ENCODE data around the gene PMEPA1.

The PMEPA1 gene

GRCh38 chr20:57660922-57661745 is 48.7 kb downstream of the PMEPA1 start:
- DNase-seq: no peak

DNA sequence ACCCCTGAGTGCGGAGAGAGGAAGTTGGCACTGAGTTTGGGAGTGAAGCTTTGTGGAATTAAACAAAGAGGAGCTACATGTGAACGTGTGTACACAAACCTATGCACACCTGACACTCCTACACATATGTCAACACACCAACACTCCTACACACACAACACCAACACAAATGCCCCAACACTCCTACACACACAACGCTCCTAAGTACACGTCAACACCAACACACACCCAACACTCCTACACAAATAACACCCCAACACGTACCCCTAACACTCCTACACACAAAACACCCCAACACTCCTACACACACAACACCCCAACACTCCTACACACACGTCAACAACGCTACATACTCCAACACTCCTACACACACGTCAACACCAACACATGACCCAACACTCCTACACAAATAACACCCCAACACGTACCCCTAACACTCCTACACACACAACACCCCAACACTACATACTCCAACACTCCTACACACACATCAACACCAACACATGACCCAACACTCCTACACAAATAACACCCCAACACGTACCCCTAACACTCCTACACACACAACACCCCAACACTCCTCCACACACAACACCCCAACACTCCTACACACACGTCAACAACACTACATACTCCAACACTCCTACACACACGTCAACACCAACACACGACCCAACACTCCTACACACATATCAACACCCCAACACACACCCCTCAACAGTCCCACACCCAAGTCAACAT is 49.5 kb downstream of the PMEPA1 start:
- no peak for DNase-seq

- no peak for DNase-seq
Observed at GRCh38 chr20:57659517-57660180, 50.2 kb downstream of the PMEPA1 start.

GRCh38 chr20:57658833-57659516 is 50.8 kb downstream of the PMEPA1 start:
- no peak for DNase-seq

DNA sequence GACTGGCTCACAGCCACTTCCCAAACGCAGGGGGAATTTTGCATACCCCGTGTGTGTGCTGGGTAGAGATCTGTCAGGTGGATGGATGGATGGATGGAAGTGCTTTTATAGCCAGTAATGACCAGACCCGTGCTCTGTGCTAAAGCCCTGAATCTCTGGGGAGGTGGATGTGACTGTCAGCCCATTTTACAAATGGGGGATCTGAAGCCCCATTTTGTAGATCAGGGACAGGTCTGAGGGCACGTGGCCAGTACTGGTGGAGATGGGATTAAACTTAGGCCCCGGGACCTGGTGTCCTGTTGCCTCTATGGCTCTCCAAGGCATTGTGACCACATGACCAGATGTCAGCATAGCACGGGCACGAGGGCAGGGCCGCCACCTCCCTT is 51.4 kb downstream of the PMEPA1 start:
- DNase-seq: no peak

DNA sequence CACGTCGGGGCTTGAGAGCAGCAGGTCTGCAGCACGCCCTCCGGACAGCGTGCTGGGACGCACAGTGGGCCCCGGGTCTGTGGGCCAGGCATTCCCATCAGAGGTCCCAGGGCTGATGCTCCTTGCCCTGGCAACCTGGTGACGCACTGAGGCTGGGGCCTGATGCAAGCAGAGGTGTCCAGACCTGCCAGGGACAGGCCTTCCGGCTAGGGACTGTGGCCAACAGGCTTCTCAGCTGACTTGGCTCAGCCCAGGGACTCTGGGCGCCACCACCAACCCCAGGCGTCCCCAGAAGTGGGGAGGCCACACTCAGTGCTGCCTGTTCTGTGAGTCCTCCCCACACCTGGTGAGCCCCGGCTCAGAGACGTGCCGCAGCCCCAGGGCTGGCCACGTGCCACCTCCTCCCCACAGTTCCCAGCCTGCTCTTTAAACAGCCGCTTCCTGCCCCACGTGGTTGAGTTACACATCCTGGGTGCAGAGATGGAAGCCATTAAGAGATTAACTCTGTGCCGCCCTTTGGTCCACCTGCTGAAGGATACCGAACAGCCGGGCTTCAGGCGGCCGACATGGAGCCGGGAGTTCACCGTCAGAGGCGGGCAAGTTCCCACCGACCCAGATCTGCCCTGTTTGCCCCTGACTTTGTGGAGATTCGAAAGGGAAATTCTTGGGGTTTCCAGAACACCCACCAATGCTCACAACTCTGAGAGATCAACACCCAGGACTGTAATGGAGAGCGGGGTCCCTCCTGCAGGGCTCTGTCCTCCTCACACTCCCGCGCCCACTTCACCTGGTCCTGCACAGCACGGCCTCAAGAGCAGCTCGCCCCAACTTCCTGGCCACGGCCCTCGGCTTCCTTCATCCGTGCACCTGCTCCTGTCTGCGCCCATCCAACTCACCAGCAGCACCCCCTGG is 52.0 kb downstream of the PMEPA1 start:
- DNase-seq: peak; percentile 22

GRCh38 chr20:57656821-57657534 is 52.8 kb downstream of the PMEPA1 start:
- no peak for DNase-seq

DNA sequence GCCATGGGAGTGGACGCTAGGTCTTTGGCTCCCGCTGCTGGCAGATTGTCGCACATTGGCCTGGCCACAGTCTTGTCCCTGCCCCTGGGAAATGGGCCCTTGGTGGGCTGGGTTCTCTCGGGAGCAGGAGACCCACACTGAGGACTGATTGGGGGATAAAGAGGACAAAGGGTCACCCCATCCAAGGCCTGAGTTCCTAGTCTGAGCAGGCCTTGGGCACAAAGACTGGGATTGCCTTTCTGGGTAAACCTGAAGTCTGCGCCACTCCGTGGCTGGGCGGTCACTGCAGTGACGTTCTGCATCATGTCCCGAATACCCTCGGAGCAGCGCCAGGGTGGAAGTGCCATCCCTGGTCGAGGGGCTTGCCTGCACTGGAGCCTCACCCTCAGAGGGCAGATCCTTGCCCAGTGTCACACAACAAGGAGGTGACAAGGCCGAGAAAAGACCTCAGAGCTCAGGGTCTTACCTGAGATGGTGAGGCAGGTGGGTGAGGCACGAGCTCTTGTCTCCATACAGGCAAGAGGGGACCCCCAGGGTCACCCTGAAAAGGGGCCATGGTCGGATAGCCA is 53.5 kb downstream of the PMEPA1 start:
- DNase-seq: no peak

- DNase-seq: no peak
Observed at GRCh38 chr20:57655809-57656155, 54.0 kb downstream of the PMEPA1 start.

GRCh38 chr20:57654998-57655808 is 54.6 kb downstream of the PMEPA1 start:
- DNase-seq: no peak

- DNase-seq: peak; percentile 40
Observed at GRCh38 chr20:57654363-57654997, 55.3 kb downstream of the PMEPA1 start.

DNA sequence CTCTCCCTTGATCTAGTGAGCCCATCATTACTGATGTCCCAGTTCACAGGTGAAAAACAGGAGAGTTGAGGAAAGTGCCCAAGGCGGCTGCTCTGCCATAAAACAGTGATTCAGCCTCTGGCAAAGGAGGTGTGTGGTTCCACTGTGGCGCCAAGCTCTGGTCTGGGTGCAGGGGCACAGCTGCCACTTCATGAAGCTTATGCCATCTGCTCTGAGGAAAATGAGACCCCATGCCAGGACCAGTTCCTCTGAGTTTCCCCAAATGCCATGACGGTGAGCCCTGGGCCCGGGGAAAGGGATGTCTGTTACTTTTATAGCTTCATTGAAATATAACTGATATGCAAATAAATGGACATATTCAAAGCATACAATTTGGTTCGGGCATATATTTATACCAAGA is 55.9 kb downstream of the PMEPA1 start:
- no peak for DNase-seq

DNA sequence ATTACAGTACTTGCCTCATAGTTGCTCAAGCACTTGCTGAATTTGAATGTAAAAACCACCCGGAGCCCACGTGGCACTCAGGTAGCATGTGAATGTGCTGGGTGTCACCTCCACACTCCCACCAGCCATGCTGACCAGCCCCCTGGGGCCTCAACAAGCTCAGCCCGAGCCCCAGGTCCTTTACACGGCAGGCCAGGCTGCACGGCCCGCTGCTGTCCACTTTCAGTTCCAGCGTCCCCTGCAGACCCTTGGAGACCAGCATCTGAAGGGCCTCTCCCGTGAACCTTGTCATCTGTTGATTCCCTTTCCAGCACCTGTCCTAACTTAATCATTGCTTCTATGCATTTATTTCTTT is 56.3 kb downstream of the PMEPA1 start:
- no peak for DNase-seq

DNA sequence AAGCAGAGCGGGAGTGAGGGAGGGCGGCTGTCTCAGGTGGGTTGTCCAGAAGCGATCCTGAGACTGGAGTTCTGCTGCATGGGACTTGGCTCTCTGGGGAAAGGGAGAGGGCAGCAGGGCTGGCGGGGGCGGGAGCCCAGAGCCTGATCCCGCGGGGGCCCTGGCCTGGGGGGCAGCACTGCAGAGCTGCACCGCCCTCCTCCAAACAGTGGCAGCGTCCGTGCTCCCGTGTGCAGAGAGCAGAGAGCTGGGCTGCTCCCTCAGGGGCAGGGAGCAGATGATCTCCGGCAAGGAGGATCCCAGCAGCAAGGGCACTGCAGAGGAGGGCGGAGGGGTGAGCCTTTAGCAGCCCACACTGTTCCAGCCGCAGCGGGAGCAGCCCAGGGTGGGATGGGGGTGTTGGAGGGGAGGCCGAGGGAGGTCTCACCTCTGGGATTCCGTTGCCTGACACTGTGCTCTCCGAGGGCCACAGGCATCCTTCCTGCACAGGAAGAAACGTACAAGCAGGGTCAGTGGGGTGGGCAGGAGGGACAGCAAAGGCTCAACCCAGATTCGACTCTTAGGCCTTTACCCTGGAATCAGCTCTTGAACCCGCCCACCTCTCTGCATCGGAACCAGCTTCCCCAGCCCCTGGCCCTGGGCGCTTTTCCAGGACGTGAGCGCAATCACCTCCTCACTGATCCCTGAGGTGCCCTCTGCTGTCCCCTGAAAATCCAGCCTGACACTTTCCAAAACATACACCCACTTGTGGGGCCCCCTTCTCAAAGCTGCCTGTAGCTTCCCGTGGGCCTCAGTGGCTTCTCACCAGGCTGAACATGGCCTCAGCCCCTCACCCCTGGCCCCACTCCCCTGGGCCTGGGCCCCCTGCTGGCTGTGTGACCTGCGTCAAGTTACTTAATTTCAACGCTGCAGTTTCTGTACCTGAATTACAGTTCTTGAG is 56.9 kb downstream of the PMEPA1 start:
- no peak for DNase-seq

- DNase-seq: no peak
Observed at GRCh38 chr20:57651881-57652605, 57.8 kb downstream of the PMEPA1 start.

DNA sequence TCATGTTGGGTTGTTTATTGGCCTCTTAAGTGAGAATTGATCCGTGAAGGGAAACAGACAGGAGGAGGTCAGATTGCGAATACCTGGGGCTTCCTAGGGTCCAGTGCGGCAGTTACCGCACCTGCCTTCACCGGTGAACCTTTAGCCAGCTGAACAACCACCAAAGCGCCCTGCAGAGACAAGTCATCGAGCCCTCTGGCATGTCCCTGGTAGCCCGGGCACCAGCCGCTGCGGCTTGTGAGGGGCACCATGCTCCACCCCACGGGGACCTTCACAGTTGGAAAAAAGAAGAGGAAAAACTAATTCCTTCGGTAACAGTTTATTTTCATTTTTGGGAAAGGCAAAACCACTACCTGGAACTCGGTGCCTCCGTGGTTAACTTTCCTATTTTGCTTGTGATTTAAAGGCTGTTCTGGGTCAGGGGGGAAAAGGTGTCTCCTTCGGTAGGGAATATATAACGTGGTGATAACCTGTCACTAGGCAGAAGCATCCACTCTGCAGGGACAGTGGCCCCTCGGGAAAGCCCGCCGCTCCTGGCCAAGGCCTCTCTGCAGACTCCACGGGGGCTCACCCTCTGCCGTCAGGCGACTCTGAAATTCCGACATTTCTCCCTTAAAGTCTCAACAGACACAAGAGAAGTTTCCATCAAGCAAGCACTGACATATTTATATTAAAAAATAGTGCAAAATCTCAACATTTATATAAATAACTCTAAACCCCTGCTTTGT is 58.9 kb downstream of the PMEPA1 start:
- DNase-seq: no peak

GRCh38 chr20:57650266-57650665 is 59.5 kb downstream of the PMEPA1 start:
- DNase-seq: no peak
